HS-27A (cell line): ENCODE data around the gene ULK2.
"Not testable (repeated sequence)": the region's sequence is repeated elsewhere in the genome, so short reads cannot be mapped to it uniquely, and the experiment has no call there.

Source experiments
- DNase-seq: peaks from one replicate; pipeline ENCODE4 v3.0.0-alpha.2; 2012; ENCODE audit warnings: low read depth, missing footprints

The ULK2 gene

GRCh38 chr17:19766421-19767270 lies 101.1 kb downstream of the ULK2 start:
- DNase-seq = no peak

DNA sequence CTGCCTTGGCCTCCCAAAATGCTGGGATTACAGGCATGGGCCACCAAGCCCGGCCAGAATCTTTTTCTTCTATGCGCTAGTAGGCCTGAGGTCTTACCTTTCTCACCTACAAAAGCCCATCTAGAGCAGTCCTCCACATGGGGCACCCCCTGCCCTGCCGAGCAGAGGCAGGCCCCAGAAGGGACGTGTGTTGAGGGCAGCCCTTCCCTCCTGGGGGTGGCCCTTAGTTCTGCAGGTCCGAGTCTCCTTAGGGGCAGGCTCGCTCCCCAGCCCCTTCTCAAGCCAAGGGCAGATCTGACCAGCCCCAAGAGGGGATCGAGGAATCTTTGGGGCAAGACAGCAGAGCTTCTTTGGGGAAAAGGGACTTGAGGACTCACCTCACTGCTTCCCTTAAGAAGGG lies 101.7 kb downstream of the ULK2 start:
- DNase-seq = no peak

DNA sequence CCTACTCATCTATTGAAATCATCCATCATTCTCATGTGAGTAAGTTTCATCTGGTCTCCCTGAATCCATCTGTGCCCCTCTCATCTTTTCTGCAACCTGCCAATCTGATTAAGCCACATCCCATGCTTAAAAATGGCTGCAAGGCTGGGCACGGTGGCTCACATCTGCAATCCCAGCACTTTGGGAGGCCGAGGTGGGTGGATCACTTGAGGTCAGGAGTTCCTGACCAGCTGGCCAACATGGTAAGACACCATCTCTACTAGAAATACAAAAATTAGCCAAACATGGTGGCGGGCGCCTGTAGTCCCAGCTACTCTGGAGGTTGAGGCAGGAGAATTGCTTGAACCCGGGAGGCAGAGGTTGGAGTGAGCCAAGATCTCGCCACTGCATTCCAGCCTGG lies 103.7 kb downstream of the ULK2 start:
- DNase-seq = not testable (repeated sequence)

GRCh38 chr17:19763416-19763815 lies 104.3 kb downstream of the ULK2 start:
- DNase-seq = no peak

GRCh38 chr17:19762515-19762961 lies 105.2 kb downstream of the ULK2 start:
- no peak for DNase-seq

DNA sequence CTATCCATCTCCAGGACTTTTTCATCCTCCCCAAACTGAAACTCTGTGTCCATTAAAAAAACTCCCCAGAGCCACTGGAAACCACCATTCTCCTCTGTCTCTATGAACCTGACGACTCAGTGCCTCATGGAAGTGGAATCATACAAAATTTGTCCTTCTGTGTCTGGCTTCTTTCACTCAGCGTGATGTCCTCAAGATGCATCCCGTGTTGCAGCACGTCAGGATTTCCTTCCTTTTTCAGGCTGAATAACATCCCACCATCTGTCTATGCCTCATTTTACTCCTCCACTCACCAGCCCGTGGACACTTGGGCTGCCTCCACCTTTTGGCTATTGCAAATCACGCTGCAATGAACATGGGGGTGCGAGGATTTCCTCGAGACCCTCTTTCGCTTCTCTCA lies 107.0 kb downstream of the ULK2 start:
- DNase-seq = no peak

DNA sequence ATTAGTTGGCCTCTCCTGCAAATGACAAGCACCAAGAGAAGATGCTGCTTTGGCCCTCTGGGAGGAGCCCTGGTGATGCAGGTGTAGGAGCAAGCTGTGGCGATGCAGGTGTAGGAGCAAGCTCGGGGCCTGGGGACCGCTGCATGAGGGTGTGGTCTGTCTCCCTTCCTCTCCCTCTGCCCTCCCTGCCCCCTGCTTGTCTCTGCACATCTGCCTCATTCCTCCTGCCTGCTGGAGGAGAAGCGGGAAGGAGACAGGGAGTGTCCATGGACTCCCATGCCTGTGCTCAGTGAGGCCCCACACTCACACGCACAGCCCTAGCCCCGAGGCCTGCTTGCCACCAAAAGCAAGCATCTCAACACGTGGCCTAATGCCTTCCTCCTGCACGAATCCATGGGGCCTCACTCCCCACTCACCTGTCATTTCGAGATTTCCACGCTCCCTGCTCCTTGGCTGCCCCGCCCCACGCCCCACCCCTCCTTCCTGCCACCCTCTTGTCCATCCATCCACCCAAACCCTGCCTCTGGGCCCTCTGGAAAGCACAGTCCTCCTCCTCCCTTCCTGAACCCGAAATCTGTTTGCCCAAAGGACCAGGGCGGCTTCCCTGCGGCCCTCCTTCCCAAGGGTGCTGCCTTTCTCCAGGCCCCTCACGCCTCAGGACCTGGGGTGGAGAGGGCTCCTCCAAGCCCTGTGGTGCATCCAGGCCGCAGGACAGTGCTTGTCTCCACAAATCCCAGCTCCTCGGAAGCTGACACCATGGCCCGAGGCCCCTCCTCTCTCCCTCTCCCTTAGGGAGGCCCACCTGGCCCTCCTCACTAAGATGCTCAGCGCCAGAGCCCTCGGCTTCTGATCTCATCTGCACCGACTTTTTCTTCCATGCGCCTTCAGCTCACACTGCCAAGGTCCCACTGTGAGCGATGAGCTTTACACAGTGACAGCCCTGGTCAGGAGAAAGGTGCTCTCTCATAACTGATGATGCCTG lies 107.9 kb downstream of the ULK2 start:
- DNase-seq = no peak

- no peak for DNase-seq
Observed at GRCh38 chr17:19757536-19758180, 110.1 kb downstream of the ULK2 start.

GRCh38 chr17:19756546-19756945 lies 111.2 kb downstream of the ULK2 start:
- DNase-seq = no peak

GRCh38 chr17:19755821-19756510 lies 111.8 kb downstream of the ULK2 start:
- DNase-seq = no peak

GRCh38 chr17:19755392-19755791 lies 112.3 kb downstream of the ULK2 start:
- DNase-seq = no peak

- no peak for DNase-seq
Observed at GRCh38 chr17:19753661-19754463, 113.9 kb downstream of the ULK2 start.

GRCh38 chr17:19753051-19753509 lies 114.7 kb downstream of the ULK2 start:
- DNase-seq = peak; percentile 68

GRCh38 chr17:19752216-19753050 lies 115.3 kb downstream of the ULK2 start:
- DNase-seq = no peak

DNA sequence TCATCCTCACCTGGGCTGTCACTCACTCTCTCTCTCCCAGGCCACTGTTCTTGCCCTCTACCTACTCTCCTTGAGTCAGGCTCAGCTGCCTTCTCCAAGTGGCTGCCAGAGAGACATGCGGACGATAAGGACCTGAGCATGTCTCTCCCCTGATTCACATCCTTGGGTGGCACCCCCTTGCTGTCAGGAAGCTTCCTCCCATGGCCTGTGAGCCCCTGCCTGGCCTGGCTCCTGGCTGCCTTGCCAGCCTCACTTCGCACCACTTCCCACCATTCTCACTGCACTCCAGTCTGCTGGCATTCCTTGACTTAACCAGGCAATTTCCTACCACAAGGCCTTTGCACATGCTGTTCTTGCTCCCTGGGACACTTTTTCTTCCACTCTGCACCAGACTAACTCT lies 116.9 kb downstream of the ULK2 start:
- DNase-seq = no peak

- no peak for DNase-seq
Observed at GRCh38 chr17:19750020-19750572, 117.6 kb downstream of the ULK2 start.

GRCh38 chr17:19748807-19749193 lies 118.9 kb downstream of the ULK2 start:
- DNase-seq = no peak

DNA sequence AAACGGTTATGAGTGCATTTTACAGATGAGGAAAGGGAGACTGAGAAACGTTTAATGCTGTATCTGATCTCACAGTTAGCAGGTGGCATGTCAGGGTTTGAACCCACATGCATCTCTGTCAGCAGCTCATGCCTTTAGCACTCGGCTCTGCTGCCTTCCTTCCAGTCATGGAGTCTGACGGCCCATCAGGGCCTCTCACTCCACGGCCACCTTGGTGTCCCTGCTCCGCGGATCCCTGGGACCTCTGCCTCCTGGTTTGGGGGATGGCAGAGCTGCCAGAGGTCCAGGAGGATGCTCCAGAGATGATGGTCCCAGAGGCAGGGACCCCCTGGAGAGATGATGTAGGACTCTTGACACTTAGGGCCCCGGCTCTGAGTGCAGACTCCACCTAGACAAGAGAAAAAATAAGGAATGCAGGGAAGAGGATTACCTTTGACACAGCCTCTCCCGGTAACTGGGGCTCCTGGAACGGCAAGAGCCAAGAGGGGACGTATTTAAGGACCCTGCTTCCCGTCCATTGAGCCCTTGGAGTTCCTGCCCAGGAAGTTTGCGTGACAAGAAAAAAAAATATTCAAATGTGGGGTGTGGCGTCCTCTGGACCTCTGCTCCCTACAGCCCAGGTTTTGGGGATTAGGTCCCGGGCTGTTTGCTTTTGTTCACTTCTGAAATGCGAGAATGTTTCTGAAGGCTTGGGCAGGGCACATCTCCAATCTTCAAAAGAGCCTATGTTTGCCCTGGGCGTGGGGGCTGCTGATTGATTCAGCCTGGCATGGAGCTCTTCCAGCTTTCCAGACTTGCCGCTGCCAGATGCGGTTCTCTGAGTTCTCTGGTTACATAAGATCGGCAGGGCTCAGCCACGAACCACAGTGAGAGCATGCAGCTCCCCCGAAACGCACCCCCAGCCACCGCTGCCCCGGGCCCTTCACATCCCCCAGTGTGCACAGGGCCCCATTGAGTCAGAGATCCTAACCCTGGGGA lies 119.6 kb downstream of the ULK2 start, which contains the start of gene ALDH3A1:
TSS of gene ALDH3A1 (minus strand) at position 470 of the 978 bp plus-strand sequence. CDS start 3,169 bp downstream, outside the sequence.
- no peak for DNase-seq
